ENCODE data around the gene KIF6. TPM values are rescaled to one million over a fixed set of nuclear protein-coding genes. Genes with fewer than 3 reads are reported as not detected.

The KIF6 gene
- total RNA-seq, 4 donors from 2014 or later: not detected

DNA sequence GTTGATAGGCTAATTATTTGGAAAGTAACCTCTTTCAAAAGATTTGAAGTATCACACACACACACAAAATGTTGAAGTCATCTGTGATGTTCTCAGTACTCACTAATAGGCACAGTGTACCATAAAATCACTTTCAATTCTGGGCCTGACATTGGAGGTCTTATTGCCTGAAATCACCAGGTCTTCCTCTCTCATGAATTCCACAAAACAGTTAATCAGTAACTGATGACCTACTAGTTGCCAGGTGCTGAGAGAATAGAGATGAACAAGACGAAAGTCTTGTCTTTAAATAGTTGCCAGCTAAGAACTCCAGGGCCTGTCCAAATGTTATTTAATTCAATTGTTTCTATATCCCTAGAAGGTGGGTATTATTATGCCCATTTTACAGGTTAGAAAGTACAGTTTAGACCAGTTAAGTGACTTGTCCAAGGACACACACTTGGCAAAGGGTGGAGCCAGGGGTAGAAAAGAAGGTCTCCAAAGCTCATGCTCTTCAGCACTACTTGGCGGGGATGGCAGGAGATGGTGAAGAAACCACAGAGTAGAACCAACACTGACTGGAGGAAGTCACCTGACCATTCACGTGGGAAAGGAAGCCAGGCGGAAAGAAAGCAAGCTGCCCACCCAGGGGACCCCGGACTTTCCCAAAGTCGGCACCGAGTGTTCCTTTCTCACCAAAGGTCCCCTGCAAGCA, 116.4 kb downstream of the KIF6 start:
- no peak for TF ChIP-seq CTCF (IDR thresholded peaks at IDR 0.05 in 4 of 5, conservative IDR thresholded peaks at IDR 0.05 in 1 of 5)
- no peak for TF ChIP-seq POLR2A (IDR thresholded peaks at IDR 0.05)
- no peaks in the 10 kb centered on the region for H3K4me1 ChIP-seq
- H3K27me3 ChIP-seq: no peaks in the 10 kb centered on the region
- intact Hi-C loops (cut with DNase I; ENCODE audit: low total_unique reads): no loop called here
- H3K27ac ChIP-seq: no peak overlapping the region
- in situ Hi-C loops (cut with MboI; ENCODE audit: low sequenced_read_pairs in 4 of 4): no loop called here
- no peak overlapping the region for H3K4me3 ChIP-seq
- no peak for DNase-seq
- no peak for ATAC-seq
- H3K9me3 ChIP-seq: no peaks in the 10 kb centered on the region
- H3K36me3 ChIP-seq: no peaks in the 10 kb centered on the region

DNA sequence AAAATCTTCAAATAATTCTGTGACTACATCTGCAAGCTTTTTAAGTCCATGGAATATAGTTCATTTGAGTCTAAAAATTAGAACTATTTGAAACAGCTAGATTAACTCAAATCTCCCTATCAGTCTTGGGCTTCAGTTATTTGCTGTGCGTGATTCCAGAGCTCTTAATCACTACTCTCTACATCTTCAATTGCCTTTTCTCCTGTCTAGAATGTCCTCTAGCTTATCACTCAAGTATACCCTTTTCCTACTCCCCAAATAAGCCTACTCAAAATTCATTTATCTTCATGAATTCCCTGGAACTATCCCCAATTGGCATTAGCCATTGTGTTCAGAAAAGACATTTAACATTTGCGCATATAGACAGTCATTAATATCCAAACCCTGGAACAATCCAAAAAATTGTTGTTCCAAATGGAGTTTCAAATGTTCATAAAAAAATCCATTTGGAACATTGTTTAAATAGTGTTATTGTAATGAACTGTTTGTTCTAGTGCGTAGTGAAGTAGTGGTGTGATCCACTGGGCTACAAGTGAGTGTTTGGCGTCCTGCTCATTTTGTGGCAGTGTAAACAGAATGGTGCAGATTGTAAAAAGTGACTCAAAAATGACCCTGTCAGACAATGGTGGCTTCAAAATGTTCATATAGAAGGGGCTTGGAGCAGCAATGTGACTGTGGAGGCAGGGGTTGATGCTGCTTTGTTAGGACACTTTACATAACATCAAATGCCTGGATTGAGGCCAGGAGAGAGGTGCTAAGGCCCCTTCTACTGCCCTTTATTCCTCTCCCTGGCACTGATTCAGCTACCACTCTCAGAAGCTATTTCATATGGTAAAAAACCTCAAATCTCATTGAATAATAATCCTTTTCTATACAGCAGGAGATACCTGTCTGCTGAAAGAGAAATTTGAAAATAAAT, 122.3 kb downstream of the KIF6 start:
- H3K27ac ChIP-seq: no peak overlapping the region
- in situ Hi-C loops (cut with MboI; ENCODE audit: low sequenced_read_pairs in 4 of 4): no loop called here
- H3K36me3 ChIP-seq: no peaks in the 10 kb centered on the region
- H3K27me3 ChIP-seq: no peaks in the 10 kb centered on the region
- ATAC-seq (no peak), DNase-seq (no peak)
- no peaks in the 10 kb centered on the region for H3K4me1 ChIP-seq
- no peaks in the 10 kb centered on the region for H3K9me3 ChIP-seq
- TF ChIP-seq POLR2A (IDR thresholded peaks at IDR 0.05) (no peak), CTCF (IDR thresholded peaks at IDR 0.05 in 4 of 5, conservative IDR thresholded peaks at IDR 0.05 in 1 of 5) (no peak)
- no peak overlapping the region for H3K4me3 ChIP-seq
- intact Hi-C loops (cut with DNase I; ENCODE audit: low total_unique reads): no loop called here

GRCh38 chr6:39599973-39600372, 125.2 kb downstream of the KIF6 start:
- DNase-seq: no peak
- Histone ChIP-seq H3K4me1 (no peaks in the 10 kb centered on the region), H3K36me3 (no peaks in the 10 kb centered on the region), H3K27ac (no peak overlapping the region), H3K4me3 (no peak overlapping the region), H3K9me3 (no peaks in the 10 kb centered on the region), H3K27me3 (no peaks in the 10 kb centered on the region)
- no peak for ATAC-seq
- intact Hi-C loops (cut with DNase I; ENCODE audit: low total_unique reads): no loop called here
- in situ Hi-C loops (cut with MboI; ENCODE audit: low sequenced_read_pairs in 4 of 4): no loop called here
- TF ChIP-seq POLR2A (IDR thresholded peaks at IDR 0.05) (no peak), CTCF (IDR thresholded peaks at IDR 0.05 in 4 of 5, conservative IDR thresholded peaks at IDR 0.05 in 1 of 5) (no peak)

DNA sequence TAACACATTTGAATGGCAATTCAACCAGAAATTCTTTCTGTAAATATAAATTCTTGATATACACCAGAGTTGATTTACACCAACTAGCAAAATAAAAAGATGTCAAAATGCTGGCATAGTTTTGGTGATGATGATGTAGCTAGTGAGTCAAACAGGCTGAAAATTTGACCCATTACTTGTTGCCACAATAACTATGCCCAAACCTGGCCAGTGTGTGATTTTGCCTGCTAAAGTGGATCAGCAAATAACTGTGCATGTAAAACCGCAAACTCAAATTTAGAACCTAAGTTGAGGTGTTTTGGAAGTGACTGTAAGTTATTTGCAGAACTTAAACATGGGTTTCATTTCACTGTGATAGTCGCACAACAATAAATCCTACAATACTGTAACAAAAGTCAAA, 125.9 kb downstream of the KIF6 start:
- Histone ChIP-seq H3K27ac (no peak overlapping the region), H3K36me3 (no peaks in the 10 kb centered on the region), H3K4me1 (no peaks in the 10 kb centered on the region), H3K27me3 (no peaks in the 10 kb centered on the region), H3K4me3 (no peak overlapping the region), H3K9me3 (no peaks in the 10 kb centered on the region)
- ATAC-seq (no peak), DNase-seq (no peak)
- in situ Hi-C loops (cut with MboI; ENCODE audit: low sequenced_read_pairs in 4 of 4) (no loop called here), intact Hi-C loops (cut with DNase I; ENCODE audit: low total_unique reads) (no loop called here)
- TF ChIP-seq POLR2A (IDR thresholded peaks at IDR 0.05) (no peak), CTCF (IDR thresholded peaks at IDR 0.05 in 4 of 5, conservative IDR thresholded peaks at IDR 0.05 in 1 of 5) (no peak)

All from gastrocnemius medialis (tissue), 4 donors.